ENCODE measurements around the gene KRT73.

Gene KRT73

DNA sequence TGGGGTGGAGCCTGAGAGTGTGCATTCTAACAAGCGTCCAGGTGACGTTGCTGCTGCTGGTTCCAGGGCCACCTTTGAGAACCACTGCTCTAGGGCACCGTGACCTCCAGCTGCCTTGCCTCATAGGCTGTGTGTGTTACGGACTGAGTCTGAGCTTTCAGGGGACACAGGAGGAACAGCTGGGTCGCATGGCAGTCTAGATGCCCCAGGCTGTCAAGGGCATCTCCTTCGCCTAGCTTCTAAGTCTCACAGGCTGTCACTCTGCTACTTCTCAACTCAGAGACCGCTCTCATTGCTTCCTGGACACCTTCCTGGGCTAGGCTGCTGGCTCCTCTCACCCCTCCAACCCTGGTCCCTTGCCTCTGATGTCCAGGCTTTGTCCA, 965 bp downstream of the KRT73 start:
- DNase-seq (ENCODE audit: low spot score), result no peak

DNA sequence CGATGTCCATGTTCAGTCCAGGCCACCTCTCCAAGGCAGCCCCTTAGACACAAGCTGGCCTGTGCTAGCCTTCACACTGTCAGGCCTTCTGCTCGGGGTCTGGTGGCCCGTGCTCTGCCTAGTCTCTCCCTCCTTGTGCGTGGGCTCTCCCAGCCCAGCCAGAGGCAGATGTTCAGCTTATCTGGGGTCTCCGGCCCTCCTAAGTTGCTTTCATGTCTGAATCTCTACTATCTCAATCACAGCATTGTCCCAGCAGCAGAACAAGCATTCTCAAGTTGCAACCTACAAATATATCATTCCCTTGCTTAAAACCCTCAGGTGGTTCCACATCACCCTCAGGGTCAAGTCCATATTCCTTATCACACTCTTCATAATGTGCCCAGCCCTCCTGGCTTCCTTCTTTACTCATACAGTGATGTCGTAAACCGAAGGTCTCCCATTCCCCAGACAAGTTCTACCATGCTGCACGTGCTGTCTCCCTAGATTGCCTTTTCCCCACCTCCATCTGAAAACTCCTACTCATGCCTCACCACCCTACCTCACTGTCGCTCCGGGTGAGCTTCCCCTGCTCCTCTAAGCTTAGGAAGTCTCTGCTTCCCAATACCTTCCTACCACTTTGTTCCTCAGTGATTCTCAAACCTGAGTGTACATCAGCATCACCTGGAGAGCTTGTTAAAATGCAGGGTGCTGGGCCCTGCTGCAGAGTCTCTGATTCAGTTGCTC, 1.5 kb downstream of the KRT73 start:
- no peak for DNase-seq (ENCODE audit: low spot score)

GRCh38 chr12:52615912-52616311, 2.4 kb downstream of the KRT73 start:
- DNase-seq (ENCODE audit: low spot score), result no peak

GRCh38 chr12:52615208-52615868, 3.0 kb downstream of the KRT73 start:
- peak; percentile 49 for DNase-seq (ENCODE audit: low spot score)

DNA sequence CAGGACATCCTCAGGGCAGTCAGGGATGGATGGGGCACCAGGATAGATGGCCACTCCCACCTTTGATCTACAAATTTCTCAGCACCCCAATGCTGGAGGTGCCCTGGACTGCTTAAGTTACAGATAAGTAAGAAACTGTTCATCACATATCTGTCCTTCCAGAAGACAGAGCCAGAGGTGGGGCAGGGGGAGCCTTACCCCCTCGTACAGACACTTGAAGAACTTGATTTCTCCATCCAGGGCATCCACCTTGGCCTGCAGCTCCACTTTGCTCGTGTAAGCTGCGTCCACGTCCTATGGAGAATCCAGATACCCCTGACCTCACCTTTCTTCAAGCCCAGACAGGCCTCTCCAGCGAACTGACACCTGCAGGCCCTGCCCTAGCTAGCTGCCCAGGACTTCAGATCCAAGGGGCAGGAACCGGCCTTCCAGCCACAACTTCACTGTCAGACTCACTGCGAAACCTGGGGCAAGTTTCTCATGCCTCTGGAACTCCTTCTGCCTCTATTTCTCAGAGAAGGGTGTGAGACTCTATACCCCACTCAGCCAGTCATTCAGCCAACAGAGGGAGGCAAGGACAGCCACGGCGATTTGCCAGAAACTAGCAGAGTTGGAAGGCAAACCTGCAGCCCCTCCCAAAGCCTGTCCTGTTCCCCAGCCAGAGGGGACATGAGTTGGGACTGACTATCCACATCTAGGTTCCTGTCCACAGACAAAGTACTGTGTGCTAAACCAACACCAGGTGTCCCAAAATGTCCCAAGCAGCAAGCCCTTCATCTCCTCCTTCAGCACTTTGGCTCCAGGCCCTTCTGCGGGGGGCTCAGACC, 3.8 kb downstream of the KRT73 start:
- no peak for DNase-seq (ENCODE audit: low spot score)

GRCh38 chr12:52613384-52614030, 4.9 kb downstream of the KRT73 start:
- no peak for DNase-seq (ENCODE audit: low spot score)

DNA sequence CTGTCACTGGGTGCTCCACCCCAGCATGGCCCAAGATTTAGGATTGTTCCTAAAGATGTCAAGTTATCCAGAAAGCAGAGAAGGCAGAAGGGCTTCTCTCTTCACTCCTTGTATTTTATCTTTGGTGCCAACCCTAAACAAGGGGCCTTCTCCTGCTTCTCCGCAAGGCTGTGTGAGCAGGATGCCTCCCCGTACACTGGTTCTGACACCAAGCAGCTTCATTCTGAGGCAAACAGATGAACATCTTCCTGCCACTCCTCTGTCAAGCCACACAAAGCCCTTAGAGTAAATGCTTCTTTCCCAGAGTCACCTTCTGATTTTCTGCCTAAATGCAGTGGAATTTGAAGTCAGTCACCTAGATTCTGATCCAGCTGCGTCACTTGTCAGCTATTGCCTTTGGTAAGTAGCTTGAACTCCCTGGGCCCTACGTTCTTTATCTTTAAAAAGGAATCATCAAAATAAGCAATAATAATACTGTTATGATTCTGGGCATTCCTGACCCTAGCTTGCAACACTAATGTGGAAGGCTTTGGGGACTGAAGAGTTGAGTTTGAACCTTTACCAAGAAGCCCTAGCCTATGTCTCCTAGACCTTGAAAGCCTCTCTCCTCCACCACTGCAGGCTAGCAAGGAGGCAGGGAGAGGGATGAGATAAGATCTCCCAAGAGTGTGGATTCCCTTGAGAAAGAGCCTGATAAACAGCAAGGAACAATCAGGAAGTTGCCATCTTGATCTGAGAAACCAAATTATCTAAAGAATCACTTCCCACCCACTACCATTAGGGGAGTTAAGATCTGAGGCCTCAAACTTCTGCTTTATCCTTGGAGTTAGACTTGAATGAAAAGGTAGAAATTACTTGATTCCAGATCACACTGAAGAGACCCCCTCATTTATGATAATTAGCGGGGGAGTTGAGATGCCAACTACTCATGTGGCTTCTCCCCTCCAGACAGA, 5.7 kb downstream of the KRT73 start:
- no peak for DNase-seq (ENCODE audit: low spot score)

DNA sequence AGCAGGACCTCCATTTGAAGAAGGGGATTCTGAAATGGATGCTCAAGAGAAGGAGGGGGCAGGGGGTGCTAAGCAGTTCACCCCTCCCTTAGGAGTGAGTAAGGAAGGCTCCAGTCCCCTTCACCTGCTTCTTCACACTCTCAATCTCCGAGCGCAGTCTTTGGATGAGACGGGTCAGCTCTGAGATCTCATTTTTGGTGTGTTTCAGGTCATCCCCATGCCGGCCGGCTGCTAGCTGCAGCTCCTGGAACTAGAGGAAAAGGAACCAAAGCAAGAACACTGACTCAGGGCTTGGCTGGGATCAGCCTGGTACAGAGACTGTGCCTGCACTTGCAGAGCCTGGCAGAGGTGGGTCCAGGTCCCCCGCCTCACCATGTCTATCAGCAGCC, 7.3 kb downstream of the KRT73 start:
- DNase-seq (ENCODE audit: low spot score), result no peak

GRCh38 chr12:52608826-52609630, 9.3 kb downstream of the KRT73 start:
- DNase-seq (ENCODE audit: low spot score), result no peak

DNA sequence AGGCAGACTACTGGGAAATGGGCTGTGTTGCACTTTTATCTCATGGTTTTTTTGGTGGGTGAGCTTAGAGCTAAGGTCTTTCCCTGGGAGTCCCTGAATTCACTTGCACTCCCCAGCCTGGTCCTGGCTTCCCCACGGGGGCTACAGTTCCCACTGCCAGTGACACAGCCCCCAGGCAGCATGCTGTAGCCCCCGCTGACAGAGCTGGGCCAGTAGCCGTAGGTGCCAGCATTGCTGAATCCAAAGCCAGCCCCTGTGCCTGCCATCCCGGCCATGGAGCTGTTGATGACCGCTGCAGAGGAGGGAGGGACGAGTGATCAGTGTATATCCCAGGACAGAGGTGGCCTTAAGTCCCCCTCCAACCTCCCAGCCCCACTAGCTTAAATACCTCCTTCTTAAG, 10.2 kb downstream of the KRT73 start:
- no peak for DNase-seq (ENCODE audit: low spot score)

- no peak for DNase-seq (ENCODE audit: low spot score)
Measured at GRCh38 chr12:52607314-52607713, 11.0 kb downstream of the KRT73 start.

DNA sequence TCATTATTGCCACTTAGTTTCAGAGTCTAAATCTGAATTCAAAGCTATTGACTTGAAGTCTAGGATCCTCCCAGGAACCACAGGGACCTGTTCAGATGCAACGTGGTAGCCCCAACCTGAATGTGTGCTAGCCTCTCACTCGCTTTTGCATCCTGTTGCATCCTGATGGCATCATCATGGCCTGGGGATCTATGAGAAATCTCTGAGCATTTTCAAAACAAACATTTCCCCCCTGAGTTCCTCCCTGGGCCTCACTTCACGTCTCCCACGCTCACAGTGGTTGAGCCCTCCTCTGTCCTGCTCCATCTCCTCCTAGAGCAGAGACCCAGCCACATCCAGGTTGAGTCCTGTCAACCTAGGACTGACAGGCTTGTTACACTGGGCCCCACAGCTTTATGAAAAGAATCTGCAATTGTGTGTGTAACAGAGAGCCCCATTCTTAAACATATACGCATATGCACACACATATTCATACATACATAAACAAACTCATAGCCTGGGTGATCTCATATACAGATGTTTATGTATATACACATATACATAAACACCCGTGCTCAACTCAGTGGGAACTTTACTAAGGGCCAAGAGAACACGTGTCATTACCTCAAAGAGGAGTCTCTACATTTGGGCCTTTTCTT, 11.7 kb downstream of the KRT73 start:
- no peak for DNase-seq (ENCODE audit: low spot score)

DNA sequence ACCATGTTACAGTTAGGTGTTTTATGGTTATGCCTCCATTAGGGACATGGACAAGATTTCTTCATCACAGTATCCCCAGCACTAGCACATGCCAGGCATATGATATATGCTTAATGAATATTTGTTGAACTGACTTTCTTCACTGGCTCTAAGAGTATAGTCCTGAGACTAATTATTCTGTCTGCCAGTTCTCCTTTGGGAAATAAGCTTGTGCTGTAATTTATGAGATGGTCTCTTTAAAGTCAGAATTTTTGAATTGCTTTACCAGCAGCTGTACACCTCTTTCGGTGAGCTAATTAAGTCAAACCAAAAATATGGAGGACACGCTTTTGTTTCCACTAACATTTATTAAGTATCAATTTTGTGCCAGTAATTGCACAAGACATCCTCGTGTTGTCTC, 12.3 kb downstream of the KRT73 start:
- DNase-seq (ENCODE audit: low spot score), result no peak

DNA sequence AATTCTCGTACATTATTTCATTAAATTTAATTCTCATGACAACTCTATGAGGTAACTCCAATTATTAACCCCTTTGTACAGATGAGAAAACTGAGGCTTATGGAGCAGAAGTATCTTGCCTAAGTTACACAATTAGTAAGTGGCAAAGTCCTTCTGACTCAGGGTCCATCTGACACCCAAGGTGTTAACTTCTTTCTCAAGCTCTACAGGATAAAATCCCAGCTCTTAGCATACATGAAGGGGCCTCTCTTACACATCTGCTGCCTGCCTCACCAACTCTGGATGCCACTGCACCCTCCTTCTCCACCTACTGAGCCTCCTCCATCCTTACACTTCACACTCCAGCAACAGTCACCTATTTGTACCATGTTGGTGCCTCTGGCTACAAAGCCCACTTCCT, 12.8 kb downstream of the KRT73 start:
- no peak for DNase-seq (ENCODE audit: low spot score)

DNA sequence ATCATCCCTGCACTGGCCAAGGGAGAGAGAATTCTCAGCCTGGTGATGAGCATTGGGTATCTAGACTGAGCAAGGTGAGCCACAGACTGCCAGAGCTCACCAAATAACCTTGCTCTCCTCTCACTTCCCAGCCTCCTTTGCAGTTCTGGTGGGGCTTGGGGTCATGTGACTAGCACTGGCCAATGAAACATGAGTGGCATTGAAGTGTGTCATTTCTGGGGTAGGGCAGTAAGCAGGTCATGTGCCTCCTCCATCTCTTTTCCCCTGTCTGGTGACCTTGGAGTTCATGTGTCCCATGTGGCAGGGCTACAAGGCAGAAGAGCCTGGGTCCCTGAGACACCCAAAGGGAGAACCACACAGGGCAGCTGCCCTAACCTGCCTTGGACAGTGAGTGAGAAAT, 13.5 kb downstream of the KRT73 start:
- no peak for DNase-seq (ENCODE audit: low spot score)

GRCh38 chr12:52603314-52603713, 15.0 kb downstream of the KRT73 start:
- DNase-seq (ENCODE audit: low spot score), result no peak

DNA sequence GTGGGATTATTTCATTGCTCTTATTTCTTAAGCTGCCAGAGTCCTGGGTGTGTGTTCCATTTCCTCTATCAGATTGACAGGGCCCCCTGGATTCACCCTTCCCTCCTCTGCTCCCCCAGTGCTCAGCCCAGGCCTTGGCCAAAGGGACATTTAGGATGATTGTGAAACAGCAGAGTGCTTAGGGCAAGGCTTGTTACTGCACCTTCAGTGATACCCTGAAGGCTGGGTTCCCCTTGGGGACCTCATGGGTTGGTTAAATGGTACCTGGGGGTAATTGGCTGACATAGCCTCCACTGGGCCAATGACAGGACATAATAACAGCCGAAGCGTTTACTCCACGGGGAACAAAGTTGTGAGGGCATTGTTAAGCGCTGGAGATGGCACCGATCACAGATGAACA, 15.8 kb downstream of the KRT73 start:
- no peak for DNase-seq (ENCODE audit: low spot score)

DNA sequence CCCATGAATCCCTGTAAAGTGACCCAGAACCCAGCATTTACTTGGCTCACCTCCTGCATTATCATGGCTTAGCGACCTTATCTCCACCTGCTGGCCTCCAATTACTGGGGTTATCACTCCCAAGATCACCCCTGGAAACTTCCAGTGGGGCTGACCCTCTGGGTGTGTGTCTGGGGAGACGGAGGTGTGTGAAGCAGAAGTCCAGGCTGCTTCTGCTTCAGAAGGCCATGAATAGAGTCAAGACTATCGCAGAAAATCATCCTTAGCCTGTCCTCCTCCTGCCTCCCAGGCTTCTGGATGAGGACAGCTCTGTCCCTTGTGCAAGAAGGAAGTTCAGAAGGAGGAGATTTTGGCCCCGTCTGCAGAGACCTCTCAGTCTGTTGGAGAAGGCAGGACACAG, 16.7 kb downstream of the KRT73 start:
- DNase-seq (ENCODE audit: low spot score), result no peak

DNA sequence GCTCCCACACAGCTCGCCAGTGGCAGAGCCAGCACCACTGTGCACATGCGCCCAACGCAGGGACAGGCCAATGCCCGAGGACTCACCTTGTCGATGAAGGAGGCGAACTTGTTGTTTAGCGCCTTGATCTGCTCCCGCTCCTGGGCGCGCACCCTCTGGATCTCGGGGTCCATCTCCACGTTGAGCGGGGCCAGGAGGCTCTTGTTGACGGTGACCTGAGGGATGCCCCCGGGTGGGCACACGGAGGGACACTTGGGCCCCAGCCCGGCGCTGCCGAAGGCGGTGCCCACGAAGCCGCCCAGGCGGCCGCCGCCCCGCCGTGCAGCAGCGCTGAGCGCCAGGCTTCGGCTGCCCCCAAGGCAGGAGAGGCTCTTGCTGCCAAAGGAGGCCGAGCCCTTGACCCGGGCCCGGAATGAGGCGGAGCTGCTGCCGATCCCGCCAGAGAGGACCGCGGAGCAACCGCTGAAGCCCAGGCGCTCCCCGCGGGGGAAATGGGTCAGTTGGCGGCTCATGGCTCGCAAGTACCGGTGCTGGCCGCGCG, 17.3 kb downstream of the KRT73 start, which contains the start of gene KRT72:
TSS of gene KRT72 (minus strand) at position 523 of the 541 bp plus-strand sequence. CDS start at position 512, 11 bp downstream.
- no peak for DNase-seq (ENCODE audit: low spot score)

DNA sequence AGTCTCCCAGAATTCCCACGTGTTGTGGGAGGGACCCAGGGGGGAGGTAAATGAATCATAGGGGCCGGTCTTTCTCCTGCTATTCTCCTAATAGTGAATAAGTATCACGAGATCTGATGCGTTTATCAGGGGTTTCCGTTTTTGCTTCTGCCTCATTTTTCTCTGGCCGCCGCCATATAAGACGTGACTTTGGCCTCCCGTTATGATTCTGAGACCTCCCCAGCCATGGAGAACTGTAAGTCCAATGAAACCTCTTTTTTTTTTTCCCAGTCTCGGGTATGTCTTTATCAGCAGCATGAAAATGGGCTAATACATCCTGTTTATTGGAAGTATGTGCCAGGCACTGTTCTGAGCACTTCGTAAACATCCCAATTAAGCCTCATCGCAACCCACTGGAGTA, 17.9 kb downstream of the KRT73 start:
- no peak for DNase-seq (ENCODE audit: low spot score)

All from AG20443 (cell line).